AG20443 (cell line): ENCODE measurements around the gene TMEM233.
"Not testable (repeated sequence)": the region's sequence is repeated elsewhere in the genome, so short reads cannot be mapped to it uniquely, and the experiment has no call there.

Experiments
- DNase-seq: peaks from one replicate; pipeline ENCODE4 v3.0.0; 2012; ENCODE audit warnings: low spot score, mixed read lengths

The TMEM233 gene

GRCh38 chr12:119609358-119609757, 15.8 kb downstream of the TMEM233 start:
- DNase-seq = no peak

DNA sequence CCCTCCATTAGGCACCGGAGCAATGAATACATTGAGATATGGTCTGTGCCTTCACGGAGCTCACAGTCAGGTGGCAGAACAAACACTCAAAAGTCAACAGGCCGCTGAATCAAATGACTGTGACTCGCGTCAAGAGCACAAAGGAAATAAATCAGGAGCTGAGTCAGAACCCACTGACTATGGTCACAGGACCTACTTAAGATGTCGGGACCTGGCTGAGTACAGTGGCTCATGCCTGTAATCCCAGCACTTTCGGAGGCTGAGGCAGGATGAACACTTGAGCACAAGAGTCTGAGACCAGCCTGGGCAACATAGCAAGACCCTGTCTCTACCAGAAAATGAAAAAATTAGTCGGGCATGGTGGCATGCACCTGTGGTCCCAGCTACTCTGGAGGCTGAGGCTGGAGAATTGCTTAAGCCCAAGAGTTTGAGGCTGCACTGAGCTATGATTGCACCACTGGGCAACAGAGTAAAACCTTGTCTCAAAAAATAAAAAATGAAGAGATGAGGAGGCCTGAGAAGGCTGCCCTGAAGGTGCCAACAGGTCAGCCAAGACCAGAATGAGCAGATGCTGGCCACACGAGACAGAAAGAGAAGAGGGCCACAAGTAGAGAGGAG, 19.9 kb downstream of the TMEM233 start:
- no peak for DNase-seq

DNA sequence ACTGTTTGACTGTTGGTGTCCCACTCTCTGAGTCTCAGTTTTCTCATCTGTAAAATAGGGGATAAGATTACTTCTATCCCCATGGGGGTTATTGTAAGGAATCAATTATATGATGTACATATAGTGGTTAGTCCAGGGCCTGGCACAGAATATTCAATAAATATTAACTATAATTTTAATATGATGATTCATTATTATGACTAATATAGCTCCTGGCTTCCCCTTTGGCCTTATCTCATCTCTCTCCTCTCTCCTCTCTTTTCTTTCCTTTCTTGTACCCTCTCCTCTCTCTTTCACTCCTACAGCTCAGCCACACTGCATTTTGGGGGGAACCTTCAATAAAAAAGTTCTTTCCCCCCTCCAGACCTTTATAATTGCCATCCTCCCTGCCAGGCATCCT, 21.1 kb downstream of the TMEM233 start:
- no peak for DNase-seq

DNA sequence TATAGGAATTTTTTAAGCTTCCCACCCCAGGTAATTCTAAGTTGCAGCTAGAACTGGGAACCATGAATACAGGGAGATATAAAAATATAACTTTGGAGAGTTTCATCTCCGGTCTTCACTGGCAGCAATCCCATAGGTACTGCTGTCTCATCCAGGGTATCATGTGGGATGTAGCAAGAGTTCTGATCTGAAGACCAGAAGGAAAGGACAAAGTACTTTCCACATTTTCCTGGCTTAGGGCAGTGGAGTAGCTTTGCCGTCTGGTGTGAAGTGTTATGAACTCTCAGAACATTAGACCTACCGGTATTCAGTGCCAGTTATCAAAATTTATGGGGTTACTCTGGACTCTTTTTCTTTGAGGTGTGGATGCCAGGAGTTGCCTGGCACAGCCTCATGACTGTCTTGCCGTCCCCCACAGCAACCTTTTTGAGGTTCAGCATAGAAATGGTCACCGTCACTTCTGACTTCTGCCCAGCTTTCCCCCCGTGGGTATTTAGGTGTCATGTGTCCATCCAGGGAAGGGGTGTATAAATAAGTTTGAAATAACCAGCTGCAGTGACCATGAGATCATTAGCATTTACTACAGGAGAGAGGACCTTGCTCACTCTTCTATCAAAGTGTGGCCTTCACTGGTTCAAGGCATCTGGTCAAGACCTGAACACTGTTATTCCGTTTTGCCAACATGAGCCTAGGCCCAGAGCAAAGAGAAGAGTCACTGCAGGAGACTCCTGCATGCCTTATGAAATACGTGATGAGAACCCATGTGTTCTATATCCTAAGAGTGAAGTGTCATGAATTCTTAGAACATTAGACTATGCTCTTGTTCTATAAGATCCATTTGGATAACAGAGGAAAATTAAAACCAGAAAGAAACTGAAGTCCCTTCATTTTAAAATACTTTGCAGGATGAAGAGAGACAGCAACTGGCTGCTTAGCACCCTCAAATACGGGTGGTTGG, 22.2 kb downstream of the TMEM233 start:
- no peak for DNase-seq

DNA sequence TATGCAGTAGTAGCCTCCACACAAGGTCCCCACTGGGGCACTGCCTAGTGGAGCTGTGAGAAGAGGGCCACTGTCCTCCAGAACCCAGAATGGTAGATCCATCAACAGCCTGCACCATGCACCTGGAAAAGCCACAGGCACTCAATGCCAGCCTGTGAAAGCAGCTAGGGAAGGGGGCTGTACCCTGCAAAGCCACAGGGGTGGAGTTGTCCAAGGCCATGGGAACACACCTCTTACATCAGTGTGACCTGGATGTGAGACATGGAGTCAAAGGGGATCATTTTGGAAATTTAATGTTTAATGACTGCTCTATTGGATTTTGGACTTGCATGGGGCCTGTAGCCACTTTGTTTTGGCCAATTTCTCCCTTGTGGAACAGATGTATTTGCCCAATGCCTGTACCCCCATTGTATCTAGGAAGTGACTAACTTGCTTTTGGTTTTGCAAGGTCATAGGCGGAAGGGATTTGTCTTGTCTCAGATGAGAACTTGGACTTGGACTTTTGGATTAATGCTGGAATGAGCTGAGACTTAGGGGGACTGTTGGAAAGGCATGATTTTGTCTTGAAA, 24.8 kb downstream of the TMEM233 start:
- not testable (repeated sequence) for DNase-seq

GRCh38 chr12:119620490-119620889, 26.9 kb downstream of the TMEM233 start:
- no peak for DNase-seq

- DNase-seq = no peak
These were observed 28.3 kb downstream of the TMEM233 start for GRCh38 chr12:119621878-119622277.

DNA sequence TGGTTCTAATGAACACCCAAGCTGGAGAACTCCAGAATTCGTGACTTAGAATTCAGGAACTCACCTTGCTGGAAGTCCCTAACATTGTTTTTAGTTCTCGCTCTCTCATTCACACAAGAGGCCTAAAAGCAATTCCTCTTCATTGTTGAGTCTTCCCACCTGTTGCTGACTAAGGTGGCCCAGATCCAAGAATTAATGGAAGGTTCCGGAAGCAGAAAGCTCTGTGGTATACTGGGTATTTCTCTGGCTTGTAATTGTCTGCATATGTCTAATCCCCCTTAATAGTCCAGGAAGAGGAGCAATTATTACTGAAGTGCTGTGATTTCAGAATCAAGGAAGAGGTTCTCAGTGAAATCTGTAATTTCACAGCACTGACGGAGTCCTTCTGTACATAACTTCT, 31.4 kb downstream of the TMEM233 start:
- DNase-seq = no peak

GRCh38 chr12:119627019-119627643, 33.6 kb downstream of the TMEM233 start:
- DNase-seq = no peak

- no peak for DNase-seq
These were observed 34.1 kb downstream of the TMEM233 start for GRCh38 chr12:119627686-119628085.

GRCh38 chr12:119630223-119630780, 36.7 kb downstream of the TMEM233 start:
- no peak for DNase-seq

DNA sequence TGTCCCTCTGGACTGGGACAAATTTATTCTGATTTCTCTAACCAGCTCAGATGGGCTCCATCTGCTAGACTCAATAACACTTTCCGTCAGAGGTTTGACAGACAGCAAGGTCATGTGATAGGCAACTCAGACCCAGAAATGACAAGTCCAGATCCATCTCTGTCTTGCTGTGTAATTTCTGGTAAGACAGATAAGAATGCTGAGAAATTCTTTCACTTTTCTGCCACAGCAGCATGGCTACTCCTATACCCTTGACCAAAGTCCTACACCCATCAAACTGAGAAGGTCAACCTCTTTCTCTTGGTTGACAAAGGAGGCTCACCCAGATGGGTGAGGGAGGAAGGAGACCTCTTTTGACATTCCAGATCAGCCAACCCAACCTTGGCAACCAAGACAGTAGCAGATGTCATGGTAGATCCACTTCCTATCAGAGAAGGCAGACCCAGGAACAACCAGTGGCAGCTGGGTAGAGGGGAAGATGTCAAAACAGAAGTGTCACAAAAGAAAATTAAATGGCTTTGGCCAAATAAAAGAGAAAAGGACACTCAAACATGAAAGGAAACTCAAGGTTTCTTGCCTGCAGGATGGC, 37.5 kb downstream of the TMEM233 start:
- no peak for DNase-seq

DNA sequence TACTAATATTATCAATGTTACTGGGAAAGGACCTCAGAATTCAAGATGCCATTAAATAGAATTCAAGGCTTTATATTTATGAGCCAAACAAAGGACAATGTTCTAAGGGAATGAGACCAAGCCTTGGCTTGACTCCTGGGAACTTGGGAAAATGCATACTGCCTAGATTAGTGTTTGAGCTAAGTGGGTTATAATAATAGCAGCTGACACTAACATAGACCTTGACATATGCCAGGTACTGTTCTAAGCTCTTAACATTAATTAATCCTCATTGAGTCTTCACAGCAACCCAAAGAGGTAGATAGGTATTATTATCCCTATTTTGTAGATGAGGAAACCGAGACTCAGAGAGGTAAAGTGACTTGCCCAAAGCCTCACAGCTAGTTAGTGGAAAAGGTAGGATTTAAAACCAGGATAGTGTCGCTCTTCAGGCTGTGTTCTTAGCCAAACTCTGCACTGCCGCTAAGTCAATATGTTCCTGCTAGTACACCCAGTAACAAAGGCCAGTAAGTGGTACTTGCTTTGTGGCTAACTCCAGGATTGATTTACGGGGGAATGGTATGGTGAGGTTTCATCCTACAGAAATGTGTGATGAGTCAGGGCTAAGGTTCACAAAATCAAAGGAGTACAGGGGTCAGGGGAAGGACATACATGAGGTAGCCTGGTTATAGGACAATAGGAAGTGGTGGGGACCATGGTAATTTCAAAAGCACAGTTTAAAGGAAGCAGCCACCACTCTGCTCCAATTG, 38.5 kb downstream of the TMEM233 start:
- no peak for DNase-seq

- no peak for DNase-seq
These were observed 41.2 kb downstream of the TMEM233 start for GRCh38 chr12:119634743-119635142.

DNA sequence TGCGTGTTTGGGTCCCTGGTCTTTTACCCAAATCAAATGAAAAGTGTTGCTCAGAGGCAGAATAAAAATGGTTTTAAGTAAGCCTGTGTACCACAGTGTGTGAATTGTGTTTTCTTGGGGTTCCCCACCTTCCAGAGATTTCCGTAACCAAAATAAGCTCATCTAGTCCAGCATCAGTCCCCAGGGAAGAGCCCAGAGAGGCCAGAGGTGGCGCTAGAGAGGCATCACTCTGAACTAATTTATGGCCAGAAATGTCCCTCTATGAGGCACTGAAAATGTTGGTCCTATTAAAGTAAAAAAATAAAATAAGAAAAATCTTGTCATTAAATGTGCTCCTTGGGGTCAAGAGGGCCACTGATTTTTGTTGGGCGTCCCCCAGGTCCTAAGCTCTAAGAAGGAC, 49.4 kb downstream of the TMEM233 start:
- DNase-seq = no peak

- DNase-seq = no peak
These were observed 51.4 kb downstream of the TMEM233 start for GRCh38 chr12:119644930-119645329.

- no peak for DNase-seq
These were observed 52.0 kb downstream of the TMEM233 start for GRCh38 chr12:119645535-119646059.

GRCh38 chr12:119649202-119649808, 55.7 kb downstream of the TMEM233 start:
- DNase-seq = peak; percentile 45

DNA sequence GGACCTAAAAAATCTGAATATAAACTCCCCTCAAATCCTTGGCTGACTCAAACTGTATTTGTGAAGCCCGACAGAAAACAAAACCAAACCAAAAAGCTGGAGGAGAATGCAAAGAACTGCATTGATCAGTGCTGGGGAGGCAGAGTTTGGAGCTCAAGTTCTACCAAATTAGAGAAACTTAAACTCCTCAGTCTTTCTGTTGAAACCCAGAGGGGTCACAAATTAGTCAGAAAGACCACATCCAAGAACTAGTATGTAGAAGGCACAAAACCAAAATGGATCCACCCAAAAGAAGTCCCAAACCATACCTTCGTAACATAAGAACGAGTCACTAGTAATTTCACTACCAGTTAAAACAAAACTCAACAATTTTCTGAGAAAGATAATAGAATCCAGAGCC, 59.1 kb downstream of the TMEM233 start:
- no peak for DNase-seq

DNA sequence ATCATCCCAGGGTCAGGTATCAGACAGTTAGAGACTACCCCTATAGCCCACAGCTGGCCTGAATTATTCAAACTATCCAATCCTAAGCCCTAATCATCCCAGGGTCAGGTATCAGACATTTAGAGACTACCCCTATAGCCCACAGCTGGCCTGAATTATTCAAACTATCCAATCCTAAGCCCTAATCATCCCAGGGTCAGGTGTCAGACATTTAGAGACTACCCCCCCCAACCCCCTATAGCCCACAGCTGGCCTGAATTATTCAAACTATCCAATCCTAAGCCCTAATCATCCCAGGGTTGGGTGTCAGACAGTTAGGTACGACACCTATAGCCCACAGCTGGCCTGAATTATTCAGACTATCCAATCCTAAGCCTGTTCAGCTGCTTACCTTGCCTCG, 63.4 kb downstream of the TMEM233 start:
- DNase-seq = not testable (repeated sequence)
